A673 (cell line): ENCODE measurements around the gene CAMK2G.

ENCODE experiments used
- CTCF ChIP-seq: fragments of 300-800, 200-600 bp; sonication (generic); conservative IDR thresholded peaks from 2 replicates; pipeline ENCODE4 v1.5.1; 2017; ENCODE audit warnings: low read depth, mild to moderate bottlenecking, antibody characterized with exemption, low read length, moderate library complexity, mixed read lengths
- EZH2 ChIP-seq: fragments of 200-600 bp; sonication (generic); IDR thresholded peaks from 2 replicates; pipeline ENCODE4 v1.6.1; 2017; ENCODE audit warnings: borderline replicate concordance, low read depth, mild to moderate bottlenecking, mixed read lengths, antibody characterized with exemption, low read length; ENCODE audit not compliant: poor library complexity, severe bottlenecking

DNA sequence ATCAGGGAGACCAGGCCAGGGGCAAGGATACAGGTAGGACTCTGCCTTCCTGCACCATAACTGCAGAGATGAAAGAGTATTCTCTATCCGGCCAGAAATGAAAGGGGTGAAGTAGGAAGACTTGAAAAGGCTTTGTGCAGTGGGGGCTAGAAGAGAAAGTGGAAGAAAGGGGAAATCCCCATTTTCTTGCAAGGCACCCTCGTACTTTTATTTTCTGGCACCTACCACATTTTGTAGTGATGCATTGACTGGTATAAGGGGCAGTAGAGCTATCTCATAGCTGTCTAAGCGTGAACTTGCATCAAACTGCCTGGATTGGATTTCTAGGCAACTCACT lies 752 bp upstream of the CAMK2G start:
- TF ChIP-seq CTCF (no peak), EZH2 (no peak)
